Activated CD8-positive, alpha-beta memory T cell treated with anti-CD3 and anti-CD28 coated beads for 48 hours (primary cell): ENCODE results near the gene TAS2R40.
A peak's percentile ranks its signal among the peaks of the same experiment; 100 is the strongest.
"Not testable (repeated sequence)": the region's sequence is repeated elsewhere in the genome, so short reads cannot be mapped to it uniquely, and the experiment has no call there.

Experiments used
- DNase-seq, 3 experiments: peaks; one replicate each; pipeline ENCODE4 v3.0.0-alpha.2; 2020; ENCODE audit warnings: low read depth in 2 of 3, low spot score in 2 of 3

Gene TAS2R40

DNA sequence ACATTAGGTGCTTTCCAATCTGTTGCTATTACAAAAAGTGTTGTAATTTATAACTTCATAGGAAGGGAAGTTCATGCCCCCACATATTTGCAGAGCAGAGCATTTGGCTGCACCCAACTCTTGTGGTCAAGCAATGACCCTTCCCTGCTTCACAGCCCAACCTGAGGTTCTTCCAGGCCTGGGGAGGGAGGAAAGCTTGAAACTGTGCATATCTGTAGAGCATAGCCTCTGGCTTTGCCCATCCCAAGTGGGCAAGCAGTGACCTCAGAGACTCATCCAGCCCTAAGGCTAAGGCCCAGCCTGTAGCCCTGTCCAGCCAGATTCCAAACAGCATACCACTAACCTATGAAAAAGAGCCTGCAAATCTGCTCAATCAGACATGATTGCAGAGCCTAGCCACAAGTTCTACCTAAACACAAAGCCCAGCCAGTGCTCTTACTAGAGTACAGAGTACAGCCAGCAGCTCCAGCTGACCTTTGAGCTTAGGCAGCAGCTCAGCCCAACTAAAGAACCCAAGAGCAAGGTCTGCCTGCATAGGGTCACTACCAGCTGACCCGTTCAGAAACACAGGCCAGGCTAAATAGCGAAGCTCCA lies 27.0 kb downstream of the TAS2R40 start:
- no peak for DNase-seq

DNA sequence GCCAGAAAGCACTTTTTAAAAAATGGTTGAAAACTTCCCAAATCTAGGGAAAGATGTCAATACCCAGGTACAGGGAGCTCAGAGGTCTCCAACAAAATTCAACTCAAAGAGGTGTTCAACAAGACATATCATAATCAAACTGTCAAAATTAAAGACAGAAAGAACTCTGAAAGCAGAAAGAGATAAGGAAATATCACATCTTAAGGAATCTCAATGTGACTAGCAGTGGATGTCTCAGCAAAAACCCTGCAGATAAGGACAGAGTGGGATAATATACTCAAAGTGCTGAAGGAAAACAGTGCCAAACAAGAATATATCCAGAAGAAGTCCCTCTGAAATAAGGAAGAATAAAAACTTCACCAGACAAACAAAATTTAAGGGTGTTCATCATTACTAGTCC lies 28.4 kb downstream of the TAS2R40 start:
- no peak for DNase-seq

DNA sequence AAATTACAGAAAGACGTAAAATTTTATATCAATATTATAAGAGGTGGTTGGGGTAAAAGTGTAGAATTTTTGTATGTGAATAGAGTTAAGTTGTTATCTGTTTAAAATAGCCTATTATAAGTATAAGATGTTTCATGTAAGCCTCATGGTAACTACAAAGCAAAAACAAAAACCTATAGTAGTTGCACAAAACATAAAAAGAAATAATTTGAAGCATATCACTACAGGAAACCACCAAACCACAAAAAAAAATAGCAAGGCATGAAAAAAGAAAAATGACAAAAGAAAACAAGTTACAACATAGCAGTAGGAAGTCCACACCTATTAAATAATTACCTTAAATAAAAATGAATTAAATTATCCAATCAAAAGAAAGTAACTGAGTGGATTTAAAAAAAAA lies 29.0 kb downstream of the TAS2R40 start:
- DNase-seq, result no peak

DNA sequence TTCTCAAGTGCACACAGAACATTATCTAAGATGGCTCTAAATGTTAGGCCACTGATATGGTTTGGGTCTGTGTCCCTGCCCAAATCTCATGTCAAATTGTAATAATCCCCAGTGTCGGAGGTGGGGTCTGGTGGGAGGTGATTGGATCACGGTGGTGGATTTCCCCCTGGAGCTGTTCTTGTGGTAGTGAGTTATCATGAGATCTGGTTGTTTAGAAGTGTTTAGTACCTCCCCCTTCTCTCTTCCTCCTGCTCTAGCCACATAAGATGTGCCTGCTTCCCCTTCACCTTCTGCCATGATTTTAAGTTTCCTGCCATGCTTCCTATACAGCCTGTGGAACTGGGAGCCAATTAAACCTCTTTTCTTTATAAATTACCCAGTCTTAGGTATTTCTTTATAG lies 30.2 kb downstream of the TAS2R40 start:
- no peak for DNase-seq

DNA sequence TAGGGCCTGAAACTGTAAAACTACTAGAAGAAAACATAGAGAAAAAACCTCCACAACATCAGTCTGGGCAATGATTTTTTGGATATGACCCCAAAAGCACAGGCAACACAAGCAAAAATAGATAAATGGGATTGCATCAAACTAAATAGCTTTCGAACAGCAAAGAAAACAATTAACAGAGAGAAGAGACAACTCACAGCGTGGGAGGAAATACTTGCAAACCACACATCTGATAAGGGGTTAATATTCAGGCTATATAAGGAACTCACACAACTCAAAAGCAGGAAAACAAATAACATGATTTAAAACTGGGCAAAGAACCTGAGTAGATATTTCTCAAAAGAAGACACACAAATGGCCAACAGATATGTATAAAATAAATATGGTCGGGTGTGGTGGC lies 33.7 kb downstream of the TAS2R40 start:
- no peak for DNase-seq

DNA sequence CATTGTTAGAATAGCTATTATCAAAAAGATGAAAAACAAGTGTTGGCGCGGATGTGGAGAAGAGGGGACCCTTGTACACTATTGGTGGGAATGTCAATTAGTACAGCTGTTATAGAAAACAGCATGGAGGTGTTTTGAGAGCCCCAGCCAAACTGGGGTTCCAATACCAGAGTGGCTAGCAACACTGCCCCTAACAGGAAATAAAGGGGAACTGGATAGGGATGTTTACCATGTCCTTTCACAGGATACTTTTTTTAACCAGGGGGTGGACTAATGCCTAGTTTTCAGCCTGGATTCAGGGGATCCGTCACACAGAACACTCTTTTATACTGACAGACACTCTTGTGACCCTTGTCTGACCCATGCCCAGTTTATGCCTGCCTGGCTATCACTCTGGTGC lies 34.5 kb downstream of the TAS2R40 start:
- no peak for DNase-seq

DNA sequence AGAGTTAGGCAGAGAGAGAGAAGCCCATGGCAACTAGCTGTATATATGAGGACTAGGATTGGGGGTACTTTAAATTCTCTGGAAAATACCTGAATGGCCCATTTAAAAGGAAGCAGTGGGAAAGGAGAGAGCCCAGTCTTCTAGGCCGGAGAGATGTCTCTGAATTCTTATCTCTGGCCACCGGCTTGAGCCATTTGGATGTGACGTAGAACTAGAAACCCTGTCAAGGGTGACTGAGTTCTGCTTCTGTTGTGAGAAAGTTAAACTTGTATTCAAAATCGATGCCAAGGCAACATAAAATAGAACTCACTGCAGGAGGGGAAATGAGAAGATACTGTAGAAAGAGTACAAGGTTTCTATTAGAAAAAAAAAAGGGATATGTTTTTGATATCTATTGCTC lies 35.1 kb downstream of the TAS2R40 start:
- DNase-seq, result no peak

DNA sequence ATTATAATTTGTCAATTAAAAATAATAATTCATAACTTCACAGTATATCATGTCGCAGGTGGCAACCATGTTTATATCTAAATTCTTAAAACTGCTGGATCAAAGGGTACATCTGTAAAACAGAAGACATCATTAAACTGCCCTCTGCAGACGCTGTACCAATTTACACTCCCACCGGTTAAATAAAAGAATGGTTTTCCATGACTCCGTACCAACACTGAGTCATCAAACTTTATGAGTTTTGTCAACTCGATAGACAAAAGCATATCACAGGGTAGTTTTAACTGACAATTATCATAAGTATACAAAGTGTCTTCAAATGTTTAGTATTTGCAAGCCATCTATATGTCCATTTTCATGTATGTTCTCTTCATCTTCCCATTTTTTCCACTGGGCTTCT lies 35.7 kb downstream of the TAS2R40 start:
- DNase-seq, result no peak

DNA sequence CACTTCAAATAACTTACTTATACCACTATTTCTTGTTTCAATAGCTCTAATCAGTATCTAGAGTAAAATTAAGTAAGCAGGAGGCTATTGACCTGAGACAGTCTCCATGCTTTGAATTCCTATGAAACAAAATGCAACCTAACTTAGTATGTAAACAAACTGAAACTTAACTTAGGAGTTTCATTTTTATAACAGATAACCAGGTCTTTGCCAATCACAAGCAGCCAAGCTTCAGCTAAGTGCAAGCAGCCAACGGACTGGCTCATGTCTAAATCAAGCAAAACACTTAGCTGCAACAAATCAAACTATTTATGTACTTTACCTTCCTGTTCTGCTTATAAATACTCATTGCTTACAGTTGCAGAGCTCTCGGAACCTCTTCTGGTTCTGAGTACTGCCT lies 37.0 kb downstream of the TAS2R40 start:
- no peak for DNase-seq

DNA sequence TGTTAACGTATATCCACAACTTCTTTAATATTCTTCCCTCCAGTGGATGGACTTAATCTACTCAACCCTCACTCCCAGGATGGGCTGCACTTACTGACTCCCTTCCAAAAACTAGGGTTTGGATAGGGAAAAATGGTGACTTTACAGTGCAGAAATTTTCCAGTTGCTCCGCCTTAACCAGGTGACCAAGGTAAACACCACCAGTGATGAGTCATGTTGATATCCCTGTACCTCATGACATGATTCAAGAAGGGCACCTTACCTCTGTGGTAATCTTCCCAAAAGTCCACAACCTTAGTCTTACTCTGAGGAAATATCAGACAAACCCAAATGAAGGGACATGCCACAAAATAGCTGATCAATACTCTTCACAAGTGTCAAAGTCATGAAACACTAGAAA lies 37.9 kb downstream of the TAS2R40 start:
- DNase-seq, result no peak

DNA sequence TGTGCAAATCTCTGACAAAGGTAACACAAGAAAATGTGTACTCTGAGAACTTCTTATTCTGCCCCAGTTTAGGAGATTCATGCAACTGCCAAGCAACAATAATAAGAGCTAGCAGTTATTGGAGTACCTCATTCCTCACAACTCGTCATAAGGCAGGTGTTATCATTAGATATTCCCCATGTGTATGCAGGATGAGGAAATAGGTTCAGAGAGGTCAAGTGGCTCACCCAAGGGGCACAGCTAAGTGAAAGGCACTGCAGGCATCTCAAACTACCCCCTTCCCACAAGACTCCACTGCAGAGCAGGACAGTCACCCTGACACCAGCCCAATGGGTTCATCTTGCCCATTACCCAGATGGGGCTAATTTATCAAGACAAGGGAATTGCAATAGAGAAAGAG lies 40.1 kb downstream of the TAS2R40 start:
- no peak for DNase-seq

DNA sequence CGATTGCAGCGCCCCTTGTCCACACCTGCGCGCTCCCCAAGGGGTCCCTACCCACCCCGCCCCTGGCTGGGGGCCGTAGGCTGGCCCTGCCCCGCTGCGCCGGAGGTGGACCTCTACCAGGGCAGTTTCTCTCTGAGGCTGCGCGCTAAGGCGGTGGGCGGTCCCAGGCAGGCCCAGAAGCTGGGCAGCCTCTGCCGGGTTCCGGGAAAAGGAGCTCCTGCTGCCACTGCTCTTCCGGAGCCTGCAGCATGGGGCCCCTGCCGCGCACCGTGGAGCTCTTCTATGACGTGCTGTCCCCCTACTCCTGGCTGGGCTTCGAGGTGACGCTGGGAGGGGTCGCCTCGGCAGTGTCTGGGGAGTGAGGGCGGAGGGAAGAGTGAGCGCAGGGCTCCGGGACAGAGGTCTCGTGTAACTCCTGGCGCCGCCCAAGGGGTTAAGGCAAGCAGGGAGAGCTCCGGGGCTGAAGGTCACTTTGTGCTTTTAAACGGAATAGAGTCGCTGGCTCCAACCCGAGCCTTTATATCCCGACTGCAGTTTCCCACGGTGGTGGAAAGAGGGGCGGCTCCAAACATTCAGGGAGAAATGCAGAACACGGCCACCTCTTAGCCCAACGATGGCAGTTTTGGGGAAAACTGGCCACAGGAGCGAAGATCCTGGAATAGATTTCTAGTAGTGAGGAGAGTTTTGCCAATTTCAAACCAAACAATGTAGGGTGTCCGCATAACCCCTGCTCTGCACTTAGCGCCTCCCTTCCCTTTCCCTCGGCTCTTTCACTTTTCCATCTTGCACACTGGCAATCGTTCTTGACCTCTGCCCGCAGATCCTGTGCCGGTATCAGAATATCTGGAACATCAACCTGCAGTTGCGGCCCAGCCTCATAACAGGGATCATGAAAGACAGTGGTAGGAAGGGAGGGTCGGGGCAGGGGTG lies 41.7 kb downstream of the TAS2R40 start, which contains the start of gene GSTK1:
Gene GSTK1 (plus strand): TSS at position 176 of the 930 bp plus-strand sequence. CDS start 73 bp downstream, at position 249.
- peak; percentile 61 to 68 (median 68) for DNase-seq

DNA sequence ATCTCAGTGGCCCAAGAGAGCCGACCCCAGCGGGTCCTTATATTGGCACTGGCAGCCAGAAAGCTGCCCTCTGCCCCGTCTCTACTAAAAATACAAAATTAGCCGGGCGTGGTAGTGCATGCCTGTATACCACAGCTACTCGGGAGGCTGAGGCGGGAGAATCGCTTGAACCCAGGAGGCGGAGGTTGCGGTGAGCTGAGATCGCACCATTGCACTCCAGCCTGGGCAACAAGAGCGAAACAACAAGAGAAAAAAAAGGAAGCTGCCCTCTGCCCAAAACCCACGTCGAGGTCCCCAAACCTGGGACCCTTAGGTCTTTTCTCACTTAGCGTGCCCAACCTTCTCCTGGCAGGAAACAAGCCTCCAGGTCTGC lies 42.3 kb downstream of the TAS2R40 start:
- not testable (repeated sequence) for DNase-seq

DNA sequence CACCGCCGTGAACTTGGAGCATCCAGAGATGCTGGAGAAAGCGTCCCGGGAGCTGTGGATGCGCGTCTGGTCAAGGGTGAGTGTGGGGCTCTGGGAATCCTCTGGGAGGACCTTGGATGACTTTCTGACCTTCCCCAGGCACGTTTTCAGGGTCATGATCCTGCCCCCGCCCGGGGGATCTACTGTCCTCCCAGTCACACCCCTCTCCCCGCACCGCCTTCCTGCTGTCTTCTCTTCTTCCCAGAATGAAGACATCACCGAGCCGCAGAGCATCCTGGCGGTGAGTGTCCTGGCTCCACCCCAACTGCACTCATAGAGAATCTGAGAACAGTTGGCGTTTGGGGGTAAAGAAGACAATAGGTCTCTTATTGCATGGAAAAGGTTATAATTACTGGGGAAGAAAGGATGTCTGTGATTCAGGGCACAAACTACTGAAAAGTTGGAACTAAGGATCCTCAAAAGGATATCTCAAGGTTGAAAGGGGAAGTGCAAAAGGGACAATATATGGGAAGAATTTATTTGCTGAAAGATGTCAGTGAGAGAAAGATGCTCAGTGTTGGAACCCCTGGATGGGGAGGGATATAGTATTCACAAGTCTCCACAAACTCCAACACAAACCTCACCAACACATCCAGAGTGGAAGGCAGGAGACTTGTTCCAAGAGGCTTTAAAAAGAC lies 43.3 kb downstream of the TAS2R40 start:
- DNase-seq, result no peak

DNA sequence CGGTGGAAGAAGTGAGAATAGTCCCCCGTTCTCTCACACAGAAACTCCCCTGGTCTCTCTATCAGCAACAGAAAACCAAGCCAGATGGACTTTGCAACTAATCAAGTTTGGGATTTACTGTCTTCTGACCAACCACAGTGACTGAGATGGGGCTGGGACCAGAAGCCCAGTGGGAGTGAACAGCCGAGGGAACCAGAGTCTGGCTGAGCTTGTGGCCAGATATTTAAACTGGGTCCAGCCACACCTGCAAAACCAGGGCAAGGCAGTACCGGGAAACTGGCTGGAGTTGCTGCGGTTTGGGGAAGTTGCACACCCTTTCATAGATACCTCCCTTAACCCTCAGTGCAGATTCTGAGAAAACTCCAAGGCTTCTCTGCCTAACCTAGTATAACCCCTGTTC lies 47.4 kb downstream of the TAS2R40 start:
- DNase-seq, result no peak

DNA sequence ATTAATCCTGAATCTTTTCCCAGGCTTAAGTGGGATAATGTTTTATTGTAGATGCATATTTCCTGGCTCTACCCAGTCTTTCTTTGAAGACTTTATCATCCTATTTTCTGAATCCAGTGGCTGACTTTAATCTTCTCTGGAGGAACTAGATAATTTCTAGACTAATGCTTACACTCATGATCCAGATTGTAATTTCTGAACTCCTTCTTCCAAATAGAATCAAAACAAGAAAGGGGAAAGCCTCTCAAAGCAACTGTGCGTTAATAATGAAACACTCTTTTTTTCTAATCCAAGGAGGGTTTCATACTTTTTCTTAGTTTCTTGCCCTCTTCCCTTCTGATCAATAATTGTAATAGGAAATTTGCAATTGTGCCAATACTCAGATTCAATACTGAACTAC lies 49.4 kb downstream of the TAS2R40 start:
- no peak for DNase-seq
